ENCODE measurements around the gene SLC12A3.

- TF ChIP-seq POLR2A (IDR thresholded peaks at IDR 0.05) (no peak), CTCF (IDR thresholded peaks at IDR 0.05) (no peak)
Measured at GRCh38 chr16:56852401-56852730, 12.6 kb upstream of the SLC12A3 start.
